Immature natural killer cell (primary cell): ENCODE measurements around the gene OOSP3. TPM values are rescaled to one million over a fixed set of nuclear protein-coding genes. Genes with fewer than 3 reads are reported as not detected.
A peak's percentile ranks its signal among the peaks of the same experiment; 100 is the strongest.

Experiments
- DNase-seq, 3 donors: peaks; one replicate each; pipeline ENCODE4 v3.0.0; 2022; ENCODE audit warnings: mixed read lengths in 1 of 3
- H3K27ac Mint-ChIP-seq, 6 donors: one replicate each; pipeline ENCODE4 v1.8.0; 2020; ENCODE audit warnings: mixed read lengths in 6 of 6, mild to moderate bottlenecking in 5 of 6, inconsistent platforms in 4 of 6, moderate library complexity in 3 of 6
- H3K27me3 Mint-ChIP-seq, 3 donors: one replicate each; pipeline ENCODE4 v1.8.0; 2020 to 2021; ENCODE audit warnings: low read depth in 3 of 3, mild to moderate bottlenecking in 3 of 3, mixed read lengths in 3 of 3, moderate library complexity in 3 of 3, inconsistent platforms in 1 of 3
- H3K36me3 Mint-ChIP-seq, 3 donors: one replicate each; pipeline ENCODE4 v1.8.0; 2020; ENCODE audit warnings: mixed read lengths in 3 of 3, inconsistent platforms in 2 of 3, mild to moderate bottlenecking in 2 of 3
- H3K4me1 Mint-ChIP-seq, 2 donors: one replicate each; pipeline ENCODE4 v1.8.0; 2020; ENCODE audit warnings: inconsistent platforms in 2 of 2, mild to moderate bottlenecking in 2 of 2, mixed read lengths in 2 of 2, moderate library complexity in 1 of 2
- H3K4me3 Mint-ChIP-seq, 5 donors: one replicate each; pipeline ENCODE4 v1.8.0; 2020; ENCODE audit warnings: mild to moderate bottlenecking in 5 of 5, mixed read lengths in 5 of 5, inconsistent platforms in 3 of 5, moderate library complexity in 3 of 5
- H3K9me3 Mint-ChIP-seq, 6 donors: one replicate each; pipeline ENCODE4 v1.8.0; 2020; ENCODE audit warnings: mild to moderate bottlenecking in 6 of 6, mixed read lengths in 6 of 6, inconsistent platforms in 4 of 6, moderate library complexity in 3 of 6
- polyA plus RNA-seq, 3 donors: library from polyadenylated mRNA; unstranded; fragments of 300-500 nt; fragmentation: Illumina TruSeq; gene quantifications; one replicate each; pipeline ENCODE4 v1.2.3, GENCODE V29; 2021

Gene OOSP3
- polyA plus RNA-seq, 3 donors from 2014 or later, result not detected

- Mint-ChIP-seq H3K36me3 (no peaks in the 10 kb centered on the region), H3K4me1 (no peaks in the 10 kb centered on the region), H3K9me3 (no peaks in the 10 kb centered on the region), H3K4me3 (peak overlapping the region in 1 of 5 donors; percentile 54), H3K27me3 (peaks cover 0 to 4% (median 3%) of the 10 kb centered on the region in 3 donors), H3K27ac (no peak overlapping the region)
- no peak for DNase-seq
Observed at GRCh38 chr11:59939482-59939881, 60.9 kb downstream of the OOSP3 start.

- H3K27me3 Mint-ChIP-seq, result peaks cover 0 to 4% (median 2%) of the 10 kb centered on the region in 3 donors
- H3K4me3 Mint-ChIP-seq, result no peak overlapping the region
- no peaks in the 10 kb centered on the region for H3K36me3 Mint-ChIP-seq
- no peak overlapping the region for H3K27ac Mint-ChIP-seq
- no peaks in the 10 kb centered on the region for H3K9me3 Mint-ChIP-seq
- no peaks in the 10 kb centered on the region for H3K4me1 Mint-ChIP-seq
- no peak for DNase-seq
Observed at GRCh38 chr11:59941091-59941490, 62.5 kb downstream of the OOSP3 start.

- Mint-ChIP-seq H3K36me3 (no peaks in the 10 kb centered on the region), H3K9me3 (peaks cover 0 to 2% (median 0%) of the 10 kb centered on the region in 6 donors), H3K4me1 (peaks cover 0 to 2% of the 10 kb centered on the region in 2 donors), H3K27me3 (peaks cover 0 to 4% (median 2%) of the 10 kb centered on the region in 3 donors), H3K4me3 (no peak overlapping the region), H3K27ac (no peak overlapping the region)
- DNase-seq, result no peak
Observed at GRCh38 chr11:59943997-59944714, 65.6 kb downstream of the OOSP3 start.

- Mint-ChIP-seq H3K4me3 (no peak overlapping the region), H3K27ac (no peak overlapping the region), H3K9me3 (peaks cover 0 to 2% (median 0%) of the 10 kb centered on the region in 6 donors), H3K4me1 (peaks cover 0 to 2% of the 10 kb centered on the region in 2 donors), H3K36me3 (no peaks in the 10 kb centered on the region), H3K27me3 (peaks cover 0 to 4% (median 2%) of the 10 kb centered on the region in 3 donors)
- DNase-seq, result no peak
Observed at GRCh38 chr11:59944720-59945119, 66.1 kb downstream of the OOSP3 start.

Other genes starting within 250 kb of the OOSP3 start
- 1 to 10 TPM; 2.2 to 6.2 (median 2.4) TPM for gene PATL1, start 209.7 kb upstream of the OOSP3 start, polyA plus RNA-seq
- gene OR10V1, start 164.9 kb upstream of the OOSP3 start, polyA plus RNA-seq, result not detected
- 1 to 10 TPM; 3.1 to 9.6 (median 7.0) TPM for gene STX3, start 123.4 kb upstream of the OOSP3 start, polyA plus RNA-seq
- 10 to 100 TPM; 64.1 to 77.5 (median 68.7) TPM for gene MRPL16, start 68.0 kb upstream of the OOSP3 start, polyA plus RNA-seq
- not detected for gene CBLIF, start 33.3 kb upstream of the OOSP3 start, polyA plus RNA-seq
- gene TCN1, start 12.3 kb upstream of the OOSP3 start, polyA plus RNA-seq, result not detected
- not detected for gene OOSP1, start 59.6 kb downstream of the OOSP3 start, polyA plus RNA-seq
- not detected for gene OOSP4A, start 85.3 kb downstream of the OOSP3 start, polyA plus RNA-seq
- not detected for gene OOSP4B, start 138.4 kb downstream of the OOSP3 start, polyA plus RNA-seq
- not detected for gene OOSP2, start 161.6 kb downstream of the OOSP3 start, polyA plus RNA-seq
- gene MS4A3, start 177.9 kb downstream of the OOSP3 start, polyA plus RNA-seq, result under 1 TPM in 1 of 3 donors, not detected in 2; 0.71 TPM
- under 1 TPM in 1 of 3 donors, not detected in 2; 0.10 TPM for gene MS4A2, start 209.9 kb downstream of the OOSP3 start, polyA plus RNA-seq